Spinal cord (tissue), 10 donors: ENCODE data around the gene RMRP. TPM values are rescaled to one million over a fixed set of nuclear protein-coding genes. Genes with fewer than 3 reads are reported as not detected.

Experiments used
- DNase-seq, 6 donors: peaks; one replicate each; pipeline versions ENCODE4 v3.0.0 to v3.0.0-alpha.2; 2013 to 2015; ENCODE audit warnings: low spot score in 6 of 6, low read depth in 4 of 6
- H3K27ac ChIP-seq: one replicate; pipeline ENCODE4 v1.5.1; 2013; ENCODE audit warnings: low read depth, low read length, control low read depth
- H3K27me3 ChIP-seq: one replicate; pipeline ENCODE4 v1.6.1; 2013; ENCODE audit warnings: low read length; ENCODE audit not compliant: control insufficient read depth, insufficient read depth
- H3K36me3 ChIP-seq: one replicate; pipeline ENCODE4 v1.6.1; 2013; ENCODE audit warnings: low read length; ENCODE audit not compliant: control insufficient read depth, insufficient read depth
- H3K4me1 ChIP-seq: one replicate; pipeline ENCODE4 v1.6.1; 2013; ENCODE audit warnings: low read length; ENCODE audit not compliant: control insufficient read depth, insufficient read depth
- H3K4me3 ChIP-seq: one replicate; pipeline ENCODE4 v1.5.1; 2013; ENCODE audit warnings: low read depth, low read length, control low read depth
- H3K9me3 ChIP-seq: one replicate; pipeline ENCODE4 v1.6.1; 2013; ENCODE audit warnings: low read length; ENCODE audit not compliant: control insufficient read depth, insufficient read depth
- WGBS: methylation state at CpG from one replicate; pipeline ENCODE4 v1.1.5; 2013; ENCODE audit warnings: missing lambda C conversion rate; ENCODE audit not compliant: insufficient coverage; 5-methylcytosine and 5-hydroxymethylcytosine counted together
- polyA plus RNA-seq, 2 donors: library from polyadenylated mRNA; unstranded; fragments of 120-200 nt; gene quantifications; one replicate each; pipeline ENCODE4 v1.2.1, GENCODE V29; 2013; ENCODE audit not compliant: insufficient read length in 2 of 2
- total RNA-seq, 2 donors: library from RNA; depleted of rRNA in 1 of 2; stranded (reverse); fragments of 120-200 nt in 1 of 2; fragments of >200 nt in 1 of 2; gene quantifications; one replicate each; pipeline versions ENCODE4 v1.2.3 to v1.2.4, GENCODE V29; 2013 to 2014
- donor health status: healthy.

Gene RMRP
- total and polyA plus RNA-seq, 4 donors: 1.8 to 50,424 (median 17,832) TPM; not detected in 1

DNA sequence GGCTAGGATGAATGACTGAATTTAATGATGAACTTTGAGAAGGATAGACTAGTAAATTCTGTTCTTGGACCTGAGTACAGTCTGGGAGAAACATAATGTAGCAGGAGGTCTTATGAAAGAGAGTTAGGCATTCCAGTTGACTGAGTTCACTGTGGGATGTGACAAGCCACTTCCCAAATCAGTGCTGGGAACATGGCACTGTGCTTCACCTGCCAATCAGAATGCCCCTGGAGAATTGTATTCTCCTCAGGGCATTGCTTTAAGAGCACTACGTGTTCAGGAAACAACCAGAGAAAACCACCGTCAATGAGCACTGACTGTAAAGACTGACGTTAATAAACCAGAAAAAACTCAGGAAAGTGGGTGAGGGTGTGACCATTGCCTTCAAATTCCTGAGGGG lies 1.5 kb upstream of the RMRP start:
- Histone ChIP-seq H3K9me3 (no peaks in the 10 kb centered on the region), H3K27me3 (no peaks in the 10 kb centered on the region), H3K27ac (peak overlapping the region; percentile 34), H3K4me3 (peak overlapping the region; percentile 85), H3K36me3 (peaks cover 19% of the 10 kb centered on the region), H3K4me1 (peaks cover 9% of the 10 kb centered on the region)
- no peak for DNase-seq
- 86% methylated on average over 3 of the region's 3 CpGs for WGBS

DNA sequence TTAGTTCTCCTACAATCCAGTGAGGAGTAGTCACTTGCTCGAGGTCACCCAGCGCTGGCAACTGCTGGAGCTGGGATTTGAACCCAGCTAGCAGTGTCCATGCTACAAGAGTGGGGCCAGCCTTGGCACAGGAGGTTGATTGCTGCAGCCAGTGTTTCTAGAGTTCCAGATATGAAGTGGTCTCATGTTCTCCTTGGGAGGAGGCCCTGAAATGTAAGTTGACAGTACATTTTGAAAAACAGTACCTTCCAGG lies 1.1 kb upstream of the RMRP start:
- H3K27ac ChIP-seq: peak overlapping the region; percentile 99
- WGBS: 0% methylated on average over 2 of the region's 2 CpGs

GRCh38 chr9:35658137-35658967 lies 533 bp upstream of the RMRP start, which contains the start of gene CCDC107:
CCDC107 (plus strand) TSS chr9:35658292; CDS start chr9:35658380, 88 bp downstream.
- DNase-seq: peak; percentile 78 to 97 (median 86)
- H3K4me3 ChIP-seq: peak within 1 kb of the TSS; percentile 85
- H3K4me1 ChIP-seq: peaks cover 6% of the 10 kb centered on the region
- H3K27ac ChIP-seq: peak within 1 kb of the TSS; percentile 99
- WGBS: under 1% methylated on average over 64 of the region's 67 CpGs
- no peaks in the 10 kb centered on the region for H3K27me3 ChIP-seq
- H3K36me3 ChIP-seq: peaks cover 19% of the 10 kb centered on the region
- no peaks in the 10 kb centered on the region for H3K9me3 ChIP-seq

More for the DNA sequence above, 1.1 kb upstream of the RMRP start:
- peaks cover 19% of the 10 kb centered on the region for H3K36me3 ChIP-seq
- H3K27me3 ChIP-seq: no peaks in the 10 kb centered on the region
- DNase-seq: peak in 2 of 6 donors; percentile 64 to 78
- no peaks in the 10 kb centered on the region for H3K9me3 ChIP-seq
- peaks cover 6% of the 10 kb centered on the region for H3K4me1 ChIP-seq
- peak overlapping the region; percentile 85 for H3K4me3 ChIP-seq

- H3K9me3 ChIP-seq: no peaks in the 10 kb centered on the region
- peaks cover 13% of the 10 kb centered on the region for H3K36me3 ChIP-seq
- 16% methylated on average over 21 of the region's 25 CpGs for WGBS
- peak overlapping the region; percentile 85 for H3K27ac ChIP-seq
- DNase-seq: peak in 2 of 6 donors; percentile 42 to 76
- no peaks in the 10 kb centered on the region for H3K27me3 ChIP-seq
- H3K4me3 ChIP-seq: peak overlapping the region; percentile 85
- H3K4me1 ChIP-seq: peaks cover 6% of the 10 kb centered on the region
These were observed 831 bp downstream of the RMRP start for GRCh38 chr9:35656831-35657545.

GRCh38 chr9:35656348-35656747 lies 1.5 kb downstream of the RMRP start:
- peaks cover 13% of the 10 kb centered on the region for H3K36me3 ChIP-seq
- no peak overlapping the region for H3K4me3 ChIP-seq
- H3K4me1 ChIP-seq: peaks cover 6% of the 10 kb centered on the region
- no peak for DNase-seq
- no peaks in the 10 kb centered on the region for H3K27me3 ChIP-seq
- no peak overlapping the region for H3K27ac ChIP-seq
- H3K9me3 ChIP-seq: no peaks in the 10 kb centered on the region
- 59% methylated on average over 12 of the region's 17 CpGs for WGBS

GRCh38 chr9:35653611-35654010 lies 4.2 kb downstream of the RMRP start:
- H3K27ac ChIP-seq: no peak overlapping the region
- no peak overlapping the region for H3K4me3 ChIP-seq
- peaks cover 4% of the 10 kb centered on the region for H3K4me1 ChIP-seq
- H3K9me3 ChIP-seq: no peaks in the 10 kb centered on the region
- no peaks in the 10 kb centered on the region for H3K36me3 ChIP-seq
- WGBS: 100% methylated on average over 1 of the region's 2 CpGs
- DNase-seq: no peak
- H3K27me3 ChIP-seq: no peaks in the 10 kb centered on the region

DNA sequence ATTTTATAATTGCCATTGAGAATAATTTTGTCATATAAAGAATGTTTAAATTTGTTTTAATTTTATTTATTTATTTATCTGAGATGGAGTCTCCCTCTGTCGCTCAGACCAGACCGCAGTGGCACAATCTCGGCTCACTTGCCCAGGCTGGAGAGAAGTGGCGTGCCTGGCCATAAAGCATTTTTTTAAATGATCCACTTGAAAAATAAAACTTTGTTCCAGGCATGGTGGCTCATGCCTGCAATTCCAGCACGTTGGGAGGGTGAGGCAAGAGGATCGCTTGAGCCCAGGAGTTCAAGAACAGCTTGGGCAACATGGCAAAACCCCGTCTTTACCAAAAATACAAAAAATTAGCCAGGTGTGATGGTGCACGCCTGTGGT lies 5.0 kb downstream of the RMRP start:
- WGBS: 92% methylated on average over 2 of the region's 8 CpGs
- Histone ChIP-seq H3K4me3 (no peak overlapping the region), H3K27ac (no peak overlapping the region), H3K27me3 (no peaks in the 10 kb centered on the region), H3K4me1 (peaks cover 5% of the 10 kb centered on the region), H3K36me3 (no peaks in the 10 kb centered on the region), H3K9me3 (no peaks in the 10 kb centered on the region)
- DNase-seq: no peak

GRCh38 chr9:35651956-35652828 lies 5.6 kb downstream of the RMRP start:
- WGBS: 96% methylated on average over 2 of the region's 7 CpGs
- Histone ChIP-seq H3K27me3 (no peaks in the 10 kb centered on the region), H3K9me3 (no peaks in the 10 kb centered on the region), H3K4me3 (no peak overlapping the region), H3K27ac (no peak overlapping the region), H3K36me3 (no peaks in the 10 kb centered on the region), H3K4me1 (peaks cover 11% of the 10 kb centered on the region)
- DNase-seq: no peak

DNA sequence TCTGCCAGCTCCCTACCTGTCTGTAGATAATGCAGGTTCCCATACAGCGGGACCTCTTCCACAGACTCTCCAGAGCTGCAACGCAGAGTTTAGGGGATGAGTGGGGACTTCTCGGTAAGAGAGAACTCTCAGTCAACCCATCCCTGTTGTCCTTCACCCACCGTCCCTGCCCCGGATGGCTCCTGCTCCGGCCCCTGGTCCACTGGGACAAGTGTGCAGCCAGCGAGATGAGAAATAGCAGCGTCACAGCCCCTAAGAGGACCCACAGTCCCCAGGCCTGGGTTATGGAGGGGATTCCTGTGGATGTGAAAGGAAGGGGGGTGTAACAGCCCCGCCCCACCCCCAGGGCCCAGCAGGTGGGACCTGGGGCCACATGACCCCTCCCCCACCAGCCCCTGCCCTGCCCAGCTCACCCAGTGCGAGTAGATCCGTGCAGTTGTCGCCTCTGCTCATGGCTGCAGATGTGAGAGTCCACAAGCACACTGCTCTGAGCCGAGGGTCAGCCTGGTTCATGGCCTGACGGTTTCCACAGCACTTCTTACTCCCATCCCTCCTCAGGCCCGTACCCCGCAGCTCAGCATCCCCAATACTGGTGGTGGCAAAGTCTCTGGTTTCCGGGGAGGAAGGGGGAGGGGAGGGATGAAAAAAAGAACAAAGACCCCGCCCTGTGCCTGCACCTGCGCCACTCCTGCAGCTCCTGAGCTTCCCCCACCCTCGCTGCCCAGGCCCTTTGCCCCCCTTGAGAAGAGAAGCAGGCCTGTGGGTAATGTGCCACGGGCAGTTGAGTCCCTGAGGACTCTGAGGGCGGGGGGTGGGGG lies 7.3 kb downstream of the RMRP start, which contains the start of gene SIT1:
Gene SIT1 (minus strand): TSS at position 591 of the 818 bp plus-strand sequence. CDS start 78 bp downstream, at position 513.
- Histone ChIP-seq H3K9me3 (no peaks in the 10 kb centered on the region), H3K27me3 (no peaks in the 10 kb centered on the region), H3K36me3 (no peaks in the 10 kb centered on the region), H3K4me3 (no peak within 1 kb of the TSS), H3K4me1 (peaks cover 19% of the 10 kb centered on the region), H3K27ac (no peak within 1 kb of the TSS)
- DNase-seq: no peak
- WGBS: 60% methylated on average over 12 of the region's 22 CpGs
